ENCODE results near the gene DHRS2.

DNA sequence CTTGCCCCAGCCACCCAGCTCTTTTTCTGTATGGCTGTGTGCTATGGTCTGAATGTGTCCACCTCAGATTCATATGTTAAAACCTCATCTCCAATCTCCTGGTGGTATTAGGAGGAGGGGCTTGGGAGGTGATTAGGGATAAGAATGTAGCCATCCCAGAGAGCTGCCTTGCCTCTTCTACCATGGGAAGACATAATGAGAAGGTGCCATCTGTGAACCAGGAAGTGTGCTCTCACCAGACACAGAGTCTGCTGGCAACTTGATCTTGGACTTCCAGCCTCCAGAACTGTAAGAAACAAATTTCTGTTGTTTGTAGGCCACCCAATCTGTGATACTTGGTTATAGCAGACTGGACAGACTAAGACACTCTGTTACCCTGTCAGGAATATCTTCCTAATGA is 34.7 kb upstream of the DHRS2 start:
- TF ChIP-seq POLR2AphosphoS5 (IDR thresholded peaks at IDR 0.05; ENCODE audit: borderline replicate concordance, low read depth, low read length): no peak
- no peak for TF ChIP-seq EZH2 (IDR thresholded peaks at IDR 0.05)

Measured in SK-N-MC (cell line).